Neural cell (in vitro differentiated cells): ENCODE data around the gene CPE. TPM values are rescaled to one million over a fixed set of nuclear protein-coding genes. Genes with fewer than 3 reads are reported as not detected.
"Not testable (repeated sequence)": the region's sequence is repeated elsewhere in the genome, so short reads cannot be mapped to it uniquely, and the experiment has no call there.

Experiments used
- H2AFZ ChIP-seq: fragments of 200-600, 300-800 bp; sonication (generic), shearing (Covaris generic); 2 replicates; pipeline ENCODE4 v1.6.0; 2014; ENCODE audit warnings: low read depth, mild to moderate bottlenecking, antibody characterized with exemption, low read length, moderate library complexity
- H3F3A ChIP-seq: fragments of 200-600 bp; shearing (Covaris generic); 2 replicates; pipeline ENCODE4 v1.6.1; 2016; ENCODE audit warnings: mild to moderate bottlenecking, moderate library complexity, mixed read lengths, antibody characterized with exemption, low read length; ENCODE audit not compliant: insufficient read depth, poor library complexity, severe bottlenecking
- H3K27ac ChIP-seq: fragments of 200-600, 300-800 bp; sonication (generic), shearing (Covaris generic); 2 replicates; pipeline ENCODE4 v1.5.1; 2014; ENCODE audit warnings: mild to moderate bottlenecking, low read length, moderate library complexity
- H3K27me3 ChIP-seq: fragments of 300-800, 200-600 bp; sonication (generic), shearing (Covaris generic); 2 replicates; pipeline ENCODE4 v1.6.0; 2014; ENCODE audit warnings: mild to moderate bottlenecking, low read depth, low read length, moderate library complexity; ENCODE audit not compliant: insufficient read depth
- H3K36me3 ChIP-seq: fragments of 300-800, 200-600 bp; sonication (generic), shearing (Covaris generic); 2 replicates; pipeline ENCODE4 v1.5.1; 2014; ENCODE audit warnings: mild to moderate bottlenecking, antibody characterized with exemption, low read length, moderate library complexity; ENCODE audit not compliant: insufficient read depth
- H3K4me2 ChIP-seq: fragments of 300-800, 200-600 bp; sonication (generic), shearing (Covaris generic); 2 replicates; pipeline ENCODE4 v1.6.0; 2014; ENCODE audit warnings: mild to moderate bottlenecking, low read length
- H3K4me3 ChIP-seq: fragments of 300-800, 200-600 bp; sonication (generic), shearing (Covaris generic); 2 replicates; pipeline ENCODE4 v1.5.1; 2014; ENCODE audit warnings: mild to moderate bottlenecking, low read length, moderate library complexity
- H3K79me2 ChIP-seq: fragments of 200-600 bp; shearing (Covaris generic); replicated peaks from 2 replicates; pipeline ENCODE4 v1.6.0; 2014; ENCODE audit warnings: mild to moderate bottlenecking, low read length, moderate library complexity; ENCODE audit not compliant: insufficient read depth
- H3K9ac ChIP-seq: fragments of 300-800, 200-600 bp; sonication (generic), shearing (Covaris generic); 2 replicates; pipeline ENCODE4 v1.6.1; 2016; ENCODE audit warnings: mild to moderate bottlenecking, low read length, mixed read lengths
- H3K9me2 ChIP-seq: fragments of 200-600 bp; shearing (Covaris generic); 2 replicates; pipeline ENCODE4 v1.6.1; 2016; ENCODE audit warnings: mild to moderate bottlenecking, low read length, mixed read lengths; ENCODE audit not compliant: insufficient read depth
- H3K9me3 ChIP-seq: fragments of 200-600, 300-800 bp; sonication (generic), shearing (Covaris generic); 2 replicates; pipeline ENCODE4 v1.6.1; 2016; ENCODE audit warnings: mild to moderate bottlenecking, mixed run types, low read length, moderate library complexity, mixed read lengths
- H4K20me1 ChIP-seq: fragments of 200-600 bp; shearing (Covaris generic); 2 replicates; pipeline ENCODE4 v1.6.1; 2016; ENCODE audit warnings: mild to moderate bottlenecking, mixed run types; ENCODE audit not compliant: insufficient read depth
- EP300 ChIP-seq: fragments of 450-650 bp; conservative IDR thresholded peaks from 2 replicates; pipeline ENCODE4 v1.6.1; 2014; ENCODE audit warnings: antibody characterized with exemption, mild to moderate bottlenecking, moderate library complexity; ENCODE audit not compliant: poor library complexity, severe bottlenecking
- EZH2 ChIP-seq: fragments of 200-600, 300-800 bp; shearing (Covaris generic), sonication (generic); IDR thresholded peaks from 2 replicates; pipeline ENCODE4 v1.6.1; 2014; ENCODE audit warnings: antibody characterized with exemption, low read length, borderline replicate concordance, mild to moderate bottlenecking; ENCODE audit not compliant: insufficient read depth, poor library complexity, severe bottlenecking
- MXI1 ChIP-seq: fragments of 450-650 bp; conservative IDR thresholded peaks from 2 replicates; pipeline ENCODE4 v1.6.1; 2014; ENCODE audit warnings: antibody characterized with exemption, mild to moderate bottlenecking; ENCODE audit not compliant: poor library complexity, severe bottlenecking
- POLR2AphosphoS5 ChIP-seq: IDR thresholded peaks from 2 replicates; pipeline ENCODE4 v1.6.1; 2012
- RAD21 ChIP-seq: fragments of 450-650 bp; conservative IDR thresholded peaks from 2 replicates; pipeline ENCODE4 v1.6.1; 2014; ENCODE audit warnings: antibody characterized with exemption, mild to moderate bottlenecking, moderate library complexity
- REST ChIP-seq: IDR thresholded peaks from 2 replicates; pipeline ENCODE4 v1.6.1; 2012; ENCODE audit warnings: borderline replicate concordance
- SMC3 ChIP-seq: fragments of 450-650 bp; conservative IDR thresholded peaks from 2 replicates; pipeline ENCODE4 v1.6.1; 2014; ENCODE audit warnings: antibody characterized with exemption, mild to moderate bottlenecking, moderate library complexity; ENCODE audit not compliant: poor library complexity
- TAF1 ChIP-seq: IDR thresholded peaks from 2 replicates; pipeline ENCODE4 v1.6.1; 2012; ENCODE audit warnings: low read depth
- polyA plus RNA-seq: library from polyadenylated mRNA; depleted of rRNA; stranded (reverse); fragments of >200 nt; gene quantifications from 2 replicates; pipeline ENCODE4 v1.2.3, GENCODE V29; 2014
- TF ChIP-seq, protein P1 (sequence below): fragments of 450-650 bp; IDR thresholded peaks from 2 replicates; pipeline ENCODE4 v1.5.1; 2014; ENCODE audit warnings: antibody characterized with exemption, mild to moderate bottlenecking, moderate library complexity; ENCODE audit not compliant: poor library complexity, severe bottlenecking

CPE gene
- polyA plus RNA-seq, 1 donor from 2014 or later = 678 TPM

DNA sequence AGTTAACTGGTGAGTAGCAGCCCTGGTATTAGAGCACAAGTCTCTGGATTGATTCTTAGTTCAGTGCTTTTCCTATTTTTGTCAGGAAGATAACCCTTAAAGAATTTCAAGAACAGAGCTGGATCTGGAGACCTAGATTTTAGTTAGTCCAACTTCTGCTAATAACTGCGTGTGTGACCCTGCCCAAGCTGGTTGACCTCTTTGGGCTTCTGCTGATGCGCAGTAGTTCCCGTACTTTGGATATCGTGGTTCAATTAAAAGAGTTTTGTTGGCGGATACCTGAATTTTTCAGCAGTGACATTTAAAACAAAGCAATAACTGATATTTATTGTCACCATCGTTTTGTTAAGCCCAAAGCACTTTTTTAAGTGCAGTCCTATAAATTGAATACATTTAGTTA lies 42.1 kb upstream of the CPE start:
- Histone ChIP-seq H3K27me3 (no peaks in the 10 kb centered on the region), H3F3A (peaks cover 3% of the 10 kb centered on the region), H3K27ac (no peak overlapping the region), H3K4me3 (peak overlapping the region; percentile 75), H3K36me3 (peaks cover 16% of the 10 kb centered on the region), H2AFZ (no peak overlapping the region), H4K20me1 (peaks cover 12% of the 10 kb centered on the region), H3K9me2 (no peaks in the 10 kb centered on the region), H3K9me3 (no peaks in the 10 kb centered on the region), H3K9ac (no peak overlapping the region), H3K4me2 (peak overlapping the region; percentile 20), H3K79me2 (peaks cover 96% of the 10 kb centered on the region)
- TF ChIP-seq, protein P1, sequence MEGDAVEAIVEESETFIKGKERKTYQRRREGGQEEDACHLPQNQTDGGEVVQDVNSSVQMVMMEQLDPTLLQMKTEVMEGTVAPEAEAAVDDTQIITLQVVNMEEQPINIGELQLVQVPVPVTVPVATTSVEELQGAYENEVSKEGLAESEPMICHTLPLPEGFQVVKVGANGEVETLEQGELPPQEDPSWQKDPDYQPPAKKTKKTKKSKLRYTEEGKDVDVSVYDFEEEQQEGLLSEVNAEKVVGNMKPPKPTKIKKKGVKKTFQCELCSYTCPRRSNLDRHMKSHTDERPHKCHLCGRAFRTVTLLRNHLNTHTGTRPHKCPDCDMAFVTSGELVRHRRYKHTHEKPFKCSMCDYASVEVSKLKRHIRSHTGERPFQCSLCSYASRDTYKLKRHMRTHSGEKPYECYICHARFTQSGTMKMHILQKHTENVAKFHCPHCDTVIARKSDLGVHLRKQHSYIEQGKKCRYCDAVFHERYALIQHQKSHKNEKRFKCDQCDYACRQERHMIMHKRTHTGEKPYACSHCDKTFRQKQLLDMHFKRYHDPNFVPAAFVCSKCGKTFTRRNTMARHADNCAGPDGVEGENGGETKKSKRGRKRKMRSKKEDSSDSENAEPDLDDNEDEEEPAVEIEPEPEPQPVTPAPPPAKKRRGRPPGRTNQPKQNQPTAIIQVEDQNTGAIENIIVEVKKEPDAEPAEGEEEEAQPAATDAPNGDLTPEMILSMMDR = no peak
- TF ChIP-seq EZH2 (no peak), SMC3 (no peak)

- H4K20me1 ChIP-seq, H3K27ac ChIP-seq: not testable (repeated sequence)
Observed at GRCh38 chr4:165342340-165342739, 36.5 kb upstream of the CPE start.

DNA sequence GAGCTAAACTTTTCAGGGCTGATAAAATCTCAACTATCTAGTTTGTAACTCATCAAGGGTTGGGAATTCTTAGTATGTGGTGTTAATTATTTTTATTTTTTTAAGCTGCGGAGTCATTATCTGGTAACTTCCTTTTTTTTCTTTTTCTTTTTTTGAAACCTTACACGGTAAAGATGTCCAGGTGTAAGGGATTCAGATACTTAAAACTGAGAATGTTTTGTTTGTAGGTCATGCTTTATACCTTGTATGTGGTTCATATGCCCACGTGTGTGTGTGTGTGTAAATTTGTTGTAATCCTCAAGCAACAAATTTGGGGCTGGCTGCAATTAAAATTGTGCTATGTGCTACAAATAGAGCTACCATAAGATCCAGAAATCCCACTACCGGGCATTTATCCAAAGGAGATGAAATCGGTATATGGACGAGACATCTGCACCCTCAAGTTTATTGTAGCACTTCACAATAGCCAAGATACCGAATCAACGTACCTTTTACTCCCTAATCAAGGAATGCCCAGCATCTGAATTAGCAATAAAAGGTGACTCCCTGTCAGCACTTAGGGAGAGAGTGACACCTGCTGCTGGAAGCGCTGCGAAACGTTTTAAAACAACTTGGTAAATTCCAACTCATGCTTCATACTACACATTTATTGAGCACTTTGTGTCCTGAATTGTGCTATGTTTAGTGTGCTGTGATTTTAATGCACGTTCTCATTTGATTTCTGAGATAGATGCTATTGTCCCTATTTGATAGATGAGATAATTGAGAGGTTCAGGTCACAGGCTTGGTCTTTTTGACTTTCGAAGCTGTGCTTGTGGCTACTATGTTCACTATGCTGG lies 35.2 kb upstream of the CPE start:
- H3K4me3 ChIP-seq = no peak overlapping the region
- peaks cover 28% of the 10 kb centered on the region for H3K79me2 ChIP-seq
- no peaks in the 10 kb centered on the region for H3K9me3 ChIP-seq
- H3K27me3 ChIP-seq = no peaks in the 10 kb centered on the region
- no peak overlapping the region for H3K9ac ChIP-seq
- peaks cover 3% of the 10 kb centered on the region for H4K20me1 ChIP-seq
- H2AFZ ChIP-seq = no peak overlapping the region
- no peaks in the 10 kb centered on the region for H3K9me2 ChIP-seq
- H3K36me3 ChIP-seq = peaks cover 16% of the 10 kb centered on the region
- H3K27ac ChIP-seq = no peak overlapping the region
- H3F3A ChIP-seq = peaks cover 4% of the 10 kb centered on the region
- H3K4me2 ChIP-seq = no peak overlapping the region
- TF ChIP-seq SMC3 = peak; percentile 24
- no peak for TF ChIP-seq REST
- TF ChIP-seq, protein P1 = no peak
- TF ChIP-seq EZH2 = no peak
- no peak for TF ChIP-seq POLR2AphosphoS5
- TF ChIP-seq EP300 = no peak
- TF ChIP-seq RAD21 = peak; percentile 30
- TF ChIP-seq TAF1 = no peak
- no peak for TF ChIP-seq MXI1

More at GRCh38 chr4:165342340-165342739, 36.5 kb upstream of the CPE start:
- Histone ChIP-seq H3K36me3 (peaks cover 16% of the 10 kb centered on the region), H3K79me2 (peaks cover 40% of the 10 kb centered on the region)
- H3K4me3 ChIP-seq, H3K9me2 ChIP-seq, H3F3A ChIP-seq, H3K27me3 ChIP-seq, H3K9me3 ChIP-seq, H3K9ac ChIP-seq, H2AFZ ChIP-seq, H3K4me2 ChIP-seq: not testable (repeated sequence)
